Pulmonary artery endothelial cell (primary cell): ENCODE results near the gene PAXX. TPM values are rescaled to one million over a fixed set of nuclear protein-coding genes. Genes with fewer than 3 reads are reported as not detected.

ENCODE experiments used
- DNase-seq: peaks from one replicate; pipeline ENCODE4 v3.0.0-alpha.2; 2011; ENCODE audit warnings: low read depth, low spot score
- total RNA-seq: library from RNA; depleted of rRNA; stranded (reverse); fragments of >200 nt; gene quantifications from 2 replicates; pipeline ENCODE4 v1.2.3, GENCODE V29; 2014

PAXX gene
- total RNA-seq, 1 donor from 2014 or later = 17.8 TPM

DNA sequence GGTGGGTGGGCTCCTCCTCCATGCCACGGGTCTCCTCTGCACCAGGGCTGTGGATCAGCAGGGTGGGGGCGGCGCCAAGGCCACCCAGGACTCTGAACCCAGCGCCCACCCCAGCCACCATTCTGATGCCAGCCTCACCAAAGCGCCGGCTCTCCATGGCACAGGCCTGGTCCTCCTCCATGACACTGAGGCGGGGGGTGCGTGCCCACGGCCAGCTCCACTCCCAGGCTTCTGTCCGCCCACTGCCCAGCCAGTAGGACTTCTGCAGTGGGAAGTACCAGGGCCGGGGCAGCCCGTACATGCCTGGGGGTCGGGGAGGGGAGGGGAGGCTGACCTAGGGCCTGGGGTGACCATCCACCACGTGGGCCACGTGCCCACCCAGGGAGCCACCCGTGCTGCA is 24.2 kb downstream of the PAXX start:
- DNase-seq = no peak

DNA sequence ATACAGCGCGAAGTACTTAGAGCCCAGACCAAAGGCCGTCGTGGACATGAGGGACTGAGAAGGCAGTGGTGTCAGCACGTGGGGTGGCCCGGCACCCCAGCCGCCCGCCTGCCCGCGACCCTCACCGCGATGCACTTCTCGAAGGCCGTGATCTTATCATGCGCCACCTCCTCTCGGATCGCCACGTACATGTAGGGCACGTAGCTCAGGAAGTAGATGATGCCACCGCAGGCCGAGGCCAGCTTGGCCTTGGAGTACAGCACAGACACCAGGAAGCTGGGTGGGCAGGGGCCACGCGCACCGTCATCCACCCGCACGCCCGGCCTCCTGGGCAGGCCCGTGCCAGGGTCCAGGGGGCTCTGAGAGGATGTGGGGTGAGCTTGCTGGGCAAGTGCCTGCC is 24.8 kb downstream of the PAXX start:
- DNase-seq = no peak

DNA sequence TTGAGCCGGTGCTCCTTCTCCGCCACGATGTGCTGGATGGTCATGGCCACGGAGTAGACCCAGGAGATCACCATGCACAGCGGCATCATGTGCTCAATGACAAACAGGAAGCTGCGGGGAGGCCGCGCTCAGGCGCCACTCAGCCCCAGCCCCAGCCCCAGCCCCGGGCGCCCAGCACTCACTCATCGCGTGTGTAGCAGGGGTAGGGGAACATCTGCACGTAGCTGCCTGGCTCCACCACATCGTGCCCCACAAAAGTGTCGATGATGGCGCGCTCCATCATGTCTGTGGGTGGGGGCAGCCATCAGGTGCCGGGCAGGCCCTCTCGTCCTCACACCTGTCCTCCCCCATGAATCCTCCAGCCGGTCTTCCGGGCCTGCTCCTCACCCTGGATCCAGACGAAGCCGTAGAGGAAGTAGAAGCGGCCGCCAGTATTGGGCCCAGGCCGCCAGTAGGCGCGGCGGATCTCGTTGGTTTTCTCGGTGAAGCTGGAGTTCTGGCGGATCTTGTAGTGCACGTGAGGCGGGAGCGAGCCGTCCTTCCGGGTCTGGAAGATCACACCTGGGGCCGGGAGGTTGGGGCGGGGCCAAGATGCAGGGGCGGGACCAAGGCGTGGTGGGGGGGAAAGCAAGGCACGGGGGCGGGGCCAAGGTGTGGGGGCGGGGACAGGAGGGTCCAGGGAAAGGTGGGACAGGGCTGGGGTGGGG is 25.7 kb downstream of the PAXX start:
- DNase-seq = no peak

DNA sequence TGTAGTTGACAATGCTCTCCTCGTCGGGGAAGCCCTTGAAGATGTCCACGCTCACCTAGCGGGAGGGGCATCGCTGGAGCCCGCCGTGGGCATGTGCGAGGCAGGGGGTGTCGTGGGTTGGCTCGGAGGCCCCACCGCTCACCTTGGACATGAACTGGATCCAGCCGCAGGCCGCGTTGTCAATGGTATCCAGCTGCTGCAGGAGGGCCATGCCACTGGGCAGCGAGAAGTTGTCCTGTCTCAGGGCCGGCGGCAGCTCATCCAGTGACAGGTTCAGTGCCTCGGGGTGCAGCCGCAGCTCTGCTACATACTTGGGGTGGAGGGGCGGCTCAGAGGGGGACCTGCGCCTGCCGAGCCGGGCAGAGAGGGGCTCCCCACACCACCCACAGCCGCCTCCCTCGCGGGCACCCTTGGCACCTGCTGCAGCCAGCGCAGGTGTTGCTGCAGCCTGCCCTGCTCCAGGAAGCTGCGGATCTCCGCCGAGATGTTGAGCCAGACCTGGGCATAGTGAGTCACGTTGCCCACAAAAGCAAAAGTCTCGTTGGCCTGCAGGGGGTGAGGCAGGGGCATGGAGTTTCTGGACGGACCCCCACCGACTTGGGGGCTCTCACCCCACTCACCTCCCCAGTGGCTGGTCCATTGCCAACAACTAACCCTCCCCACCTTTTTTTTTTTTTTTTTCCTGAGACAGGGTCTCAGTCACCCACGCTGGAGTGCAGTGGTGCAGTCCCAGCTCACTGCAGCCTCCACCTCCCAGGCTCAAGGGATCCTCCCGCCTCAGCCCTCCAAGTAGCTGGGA is 26.7 kb downstream of the PAXX start:
- no peak for DNase-seq

DNA sequence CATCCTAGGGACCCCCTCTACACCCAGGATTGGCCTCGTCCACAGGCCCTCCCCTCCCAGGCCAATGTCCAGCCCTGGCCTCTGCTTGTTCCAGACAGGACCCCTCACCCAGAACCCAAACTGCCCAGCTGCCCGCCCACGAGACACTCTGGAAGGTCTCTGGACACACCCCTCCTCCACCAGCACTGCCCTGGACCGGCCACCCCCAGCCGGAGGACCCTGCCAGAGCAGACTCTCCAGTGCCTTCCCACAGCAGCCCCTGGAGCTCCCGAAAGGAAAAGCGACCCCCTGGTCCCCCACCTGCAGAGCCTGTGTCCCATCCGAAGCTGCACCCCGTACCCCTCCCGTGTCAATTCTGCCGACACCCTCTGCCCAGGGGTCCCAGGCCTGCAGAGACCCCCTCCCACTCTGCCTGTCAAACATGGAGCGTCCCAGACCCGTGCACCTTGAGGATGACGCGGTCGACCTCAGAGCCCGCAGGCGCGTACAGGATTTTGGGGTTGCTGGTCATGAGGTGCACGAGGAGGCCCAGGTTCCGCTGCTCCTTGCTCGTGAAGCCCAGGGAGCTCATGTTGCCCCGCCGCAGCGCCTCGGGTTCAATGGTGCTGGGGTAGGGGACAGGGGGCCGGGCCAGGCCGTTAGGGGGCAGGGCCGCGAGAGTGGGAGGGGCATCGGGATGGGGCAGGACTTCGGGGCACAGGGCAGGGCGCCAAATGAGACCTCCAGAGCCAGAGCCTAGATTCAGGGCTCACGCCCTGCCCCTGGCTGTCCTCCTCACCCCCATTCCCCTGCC is 27.9 kb downstream of the PAXX start:
- DNase-seq = no peak

DNA sequence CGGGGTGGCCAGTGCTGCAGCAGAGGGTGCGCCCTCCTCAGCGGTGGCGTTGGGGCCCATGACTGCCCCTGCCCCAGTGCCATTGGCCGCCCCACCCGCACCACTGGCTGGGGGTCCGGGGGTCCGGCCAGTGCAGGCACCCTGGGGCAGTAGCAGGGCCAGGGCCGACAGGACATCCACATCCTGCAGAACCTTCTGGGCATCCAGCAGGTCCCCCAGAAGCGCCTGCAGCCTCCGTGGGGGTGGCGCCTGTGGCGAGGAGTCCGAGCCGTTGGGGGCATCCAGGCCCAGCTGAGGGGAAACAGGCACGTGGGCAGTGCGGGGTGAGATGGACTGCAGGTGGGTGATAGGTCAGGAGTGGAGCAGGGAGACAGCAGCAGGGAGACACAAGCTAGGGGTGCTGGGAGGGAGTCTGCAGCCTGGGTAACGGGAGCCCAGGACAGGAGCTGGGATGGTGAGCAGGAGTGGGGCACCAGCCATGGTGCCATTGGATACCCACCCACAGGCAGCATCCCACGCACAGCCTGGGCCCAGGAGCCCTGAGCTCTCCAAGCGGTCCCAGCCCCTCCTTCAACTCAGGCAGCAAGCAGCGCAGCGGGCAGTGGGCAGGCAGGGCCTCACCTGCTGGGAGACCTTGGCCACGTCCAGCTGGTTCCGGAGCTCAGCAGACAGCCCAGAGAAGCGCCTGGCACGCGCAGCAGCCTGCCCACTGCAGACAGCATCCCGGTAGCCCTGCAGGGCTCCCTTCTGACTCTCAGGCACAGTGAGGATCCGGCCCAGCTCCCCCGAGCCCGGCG is 28.7 kb downstream of the PAXX start:
- DNase-seq = no peak

DNA sequence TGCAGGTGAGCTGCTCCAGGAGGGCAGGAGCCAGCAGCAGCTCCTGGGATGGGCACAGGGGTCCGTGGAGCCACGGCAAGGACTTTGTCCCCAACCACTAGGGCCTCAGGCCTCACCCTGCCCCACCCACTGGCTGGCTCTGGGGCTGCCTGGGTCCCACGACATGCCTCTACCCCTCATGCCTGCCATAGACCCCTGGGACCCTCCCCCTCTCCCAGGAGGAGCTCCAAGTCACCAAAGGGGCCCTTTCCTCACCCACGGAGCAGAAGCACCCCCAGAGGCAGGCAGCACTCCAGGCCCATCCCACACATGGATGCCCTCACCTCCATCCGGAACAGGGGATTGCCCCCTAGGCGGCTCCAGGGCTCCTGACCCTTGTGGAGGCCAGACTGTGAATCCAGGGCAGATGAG is 29.4 kb downstream of the PAXX start:
- DNase-seq = no peak

DNA sequence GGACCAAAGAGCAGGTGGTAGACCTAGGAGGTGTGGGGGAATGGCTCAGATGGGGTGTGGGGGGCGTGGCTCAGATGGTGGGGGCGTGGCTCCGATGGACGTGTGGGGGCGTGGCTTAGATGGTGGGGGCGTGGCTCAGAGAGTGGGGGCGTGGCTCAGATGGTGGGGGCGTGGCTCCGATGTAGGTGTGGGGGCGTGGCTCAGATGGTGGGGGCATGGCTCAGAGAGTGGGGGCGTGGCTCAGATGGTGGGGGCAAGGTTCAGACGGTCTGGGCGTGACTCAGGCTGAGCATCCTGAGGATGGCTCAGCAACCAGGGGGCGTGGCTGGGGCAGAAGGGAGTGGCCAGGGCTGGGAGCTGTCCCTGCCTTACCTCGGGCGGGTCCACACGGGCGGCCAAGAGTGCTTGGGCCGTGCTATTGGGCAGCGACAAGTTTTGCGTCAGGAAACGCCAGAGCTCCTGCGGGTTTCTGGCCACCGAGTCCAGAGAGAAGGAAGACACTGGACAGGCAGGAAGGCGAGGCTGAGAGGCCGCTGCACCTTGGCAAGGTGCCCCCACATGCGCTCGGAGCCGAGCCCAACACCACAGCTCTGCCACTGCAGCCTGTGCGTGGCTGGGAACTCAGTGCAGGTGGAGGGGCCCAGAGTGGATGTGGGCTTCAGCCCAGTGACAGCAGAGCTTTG is 29.9 kb downstream of the PAXX start:
- DNase-seq = no peak

DNA sequence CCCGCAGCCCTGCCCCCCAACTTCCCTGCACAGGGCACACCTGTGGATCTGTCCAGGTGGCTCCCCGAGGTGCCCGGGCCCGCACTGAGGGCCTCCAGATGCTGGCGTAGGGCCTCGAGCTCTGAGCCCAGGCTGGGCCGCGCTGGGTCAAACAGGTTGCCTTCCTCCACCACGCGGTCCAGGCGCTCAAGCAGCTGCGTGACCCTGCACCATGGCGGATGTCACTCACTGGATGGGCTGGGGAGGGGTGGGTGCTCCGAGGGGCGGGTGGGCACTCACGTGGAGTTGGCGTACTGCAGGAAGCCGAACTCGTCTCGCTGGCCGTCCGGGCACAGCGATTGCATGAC is 30.4 kb downstream of the PAXX start:
- DNase-seq = no peak

DNA sequence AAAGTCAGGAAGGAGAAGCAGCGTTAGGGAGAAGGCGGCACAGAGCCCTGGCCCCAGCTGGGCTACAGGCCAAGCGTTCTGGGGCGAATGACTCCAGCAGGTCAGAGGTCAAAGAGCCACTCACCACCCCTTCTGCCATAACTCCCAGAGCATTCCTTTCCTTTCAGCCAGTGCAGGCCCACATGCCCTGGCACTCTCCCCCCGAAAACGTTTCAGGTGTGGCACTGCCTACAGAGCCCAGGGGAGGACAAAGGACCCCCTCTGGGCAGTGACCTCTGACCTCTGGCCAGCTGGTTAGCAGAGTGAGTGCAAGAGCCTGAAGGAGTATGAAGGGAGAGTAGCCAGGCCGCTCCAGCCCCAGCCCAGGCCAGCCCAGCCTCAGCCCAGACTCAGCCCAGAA is 30.9 kb downstream of the PAXX start:
- no peak for DNase-seq

DNA sequence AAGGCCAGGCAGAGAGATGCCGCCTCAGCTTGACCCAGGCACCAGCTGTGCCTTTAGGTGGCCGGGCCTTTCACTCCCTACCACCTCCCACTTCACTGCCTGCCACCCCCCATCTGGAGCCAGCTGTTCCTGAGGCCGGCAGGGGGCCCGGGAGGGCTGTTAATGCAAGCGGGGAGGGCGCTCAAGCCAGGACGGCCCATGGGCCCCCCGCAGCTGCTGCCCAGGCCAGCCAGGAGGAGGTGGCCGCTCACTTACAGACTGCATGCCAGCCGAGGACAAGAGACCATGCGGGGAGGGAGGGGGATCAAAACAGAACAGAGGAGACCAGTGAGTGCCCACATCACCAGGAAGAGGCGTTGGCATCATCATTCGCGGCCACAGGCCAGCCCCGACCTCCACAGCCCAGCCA is 31.4 kb downstream of the PAXX start:
- DNase-seq = no peak

DNA sequence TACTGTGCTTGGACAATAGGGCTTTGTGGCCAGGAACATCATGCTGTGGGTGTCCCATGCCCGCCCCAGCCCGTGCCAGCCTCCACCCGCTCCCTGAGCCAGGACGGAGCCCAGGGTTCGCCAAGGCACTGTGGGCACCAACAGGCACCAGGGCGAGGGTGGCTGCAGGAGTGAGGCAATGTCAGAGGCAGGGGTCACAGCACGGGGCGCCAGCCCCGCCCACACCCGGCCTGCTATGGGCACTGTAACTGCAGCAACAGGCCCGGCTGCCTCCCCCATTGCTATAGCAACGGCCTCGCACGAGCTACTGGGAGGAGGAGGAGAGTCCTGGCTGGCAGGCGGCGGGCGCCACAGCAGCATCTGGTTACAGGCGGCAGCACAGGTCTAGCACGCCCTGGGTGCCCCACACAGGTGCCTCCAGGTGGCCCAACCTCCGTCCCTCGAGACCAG is 33.3 kb downstream of the PAXX start:
- DNase-seq = no peak

DNA sequence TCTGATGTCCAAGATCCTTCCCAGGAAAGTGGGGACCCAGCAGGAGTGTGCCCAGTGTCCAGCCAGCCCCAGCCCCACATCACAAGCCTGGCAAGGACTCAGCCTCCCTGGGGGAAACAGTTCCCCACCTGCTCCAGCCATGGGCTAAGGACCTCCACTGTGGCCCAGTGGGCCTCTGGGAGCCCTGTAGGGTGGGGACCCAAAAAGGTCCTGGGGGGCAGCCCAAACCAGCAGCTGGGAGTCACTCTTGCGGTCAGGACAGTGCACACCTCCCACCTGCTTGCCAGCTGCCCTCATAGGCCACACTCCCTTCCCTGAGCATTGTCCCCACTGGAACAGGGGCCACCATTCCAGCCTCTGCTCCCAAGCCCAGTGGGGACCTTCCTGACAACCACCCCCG is 34.2 kb downstream of the PAXX start:
- no peak for DNase-seq

DNA sequence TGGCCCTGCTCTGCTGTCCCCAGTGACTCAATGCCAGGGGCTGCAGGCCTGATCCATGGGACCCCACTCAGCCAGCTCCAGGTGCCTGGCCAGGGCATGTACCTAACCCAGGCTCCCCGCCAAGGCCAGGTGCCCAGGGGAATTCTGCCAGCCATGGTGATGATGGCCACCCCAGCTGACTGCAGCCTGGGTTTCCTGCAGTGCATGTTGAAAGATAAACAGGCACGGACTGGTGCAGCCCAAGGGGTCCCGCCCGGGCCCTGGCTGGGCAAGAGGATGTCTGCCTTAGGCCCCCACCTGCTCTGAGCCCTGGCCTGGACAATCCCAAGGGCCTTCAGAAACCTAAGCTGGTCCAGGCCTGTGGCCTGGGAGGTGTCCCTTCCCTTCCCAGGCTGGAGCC is 34.6 kb downstream of the PAXX start:
- no peak for DNase-seq

DNA sequence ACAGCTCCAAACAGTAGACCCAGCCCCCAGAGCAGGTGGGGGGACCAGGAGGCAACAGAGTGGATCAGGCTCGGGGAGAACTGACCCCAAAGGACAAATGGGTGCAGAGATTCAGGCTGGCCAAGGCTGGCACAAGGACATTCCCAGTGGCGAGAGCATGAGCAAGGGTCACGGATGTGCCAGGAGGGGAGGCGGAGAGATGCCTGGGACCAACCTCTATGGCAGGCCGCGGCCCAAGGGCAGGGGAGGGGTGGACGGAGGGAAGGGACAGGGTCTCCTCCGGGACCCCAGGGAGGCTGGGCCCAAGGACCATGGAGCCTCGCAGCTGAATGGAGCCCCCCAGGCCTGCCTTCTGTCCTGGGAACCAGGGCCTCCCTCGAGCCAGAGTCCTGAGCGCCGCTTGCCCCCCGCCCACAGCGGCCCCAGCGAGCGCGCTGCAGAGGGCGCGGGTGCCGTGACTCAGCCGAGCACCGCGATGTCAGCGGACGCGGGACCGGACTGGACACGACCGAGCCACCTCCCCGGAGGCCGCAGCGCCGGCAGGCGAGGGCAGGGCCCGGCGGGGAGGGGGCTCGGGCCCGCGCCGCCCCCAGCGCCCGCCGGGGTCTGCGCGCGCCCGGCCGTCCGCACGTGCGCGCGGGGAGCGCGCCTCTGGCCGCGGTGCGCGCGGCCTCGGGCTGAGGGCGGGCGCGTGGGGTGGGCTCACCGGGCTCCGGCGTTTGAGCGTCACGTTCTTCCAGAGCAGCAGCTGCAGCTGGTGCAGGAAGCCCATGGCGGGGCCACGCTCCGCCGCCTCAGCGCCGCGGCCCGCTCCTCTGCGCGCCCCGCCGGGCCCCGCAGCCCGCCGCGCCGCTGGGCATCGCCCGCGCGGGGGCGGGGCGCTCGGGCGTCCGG is 35.4 kb downstream of the PAXX start, which contains the start of gene ABCA2:
TSS of gene ABCA2 (minus strand) at position 869 of the 894 bp plus-strand sequence. CDS start at position 772, 97 bp downstream.
- no peak for DNase-seq

DNA sequence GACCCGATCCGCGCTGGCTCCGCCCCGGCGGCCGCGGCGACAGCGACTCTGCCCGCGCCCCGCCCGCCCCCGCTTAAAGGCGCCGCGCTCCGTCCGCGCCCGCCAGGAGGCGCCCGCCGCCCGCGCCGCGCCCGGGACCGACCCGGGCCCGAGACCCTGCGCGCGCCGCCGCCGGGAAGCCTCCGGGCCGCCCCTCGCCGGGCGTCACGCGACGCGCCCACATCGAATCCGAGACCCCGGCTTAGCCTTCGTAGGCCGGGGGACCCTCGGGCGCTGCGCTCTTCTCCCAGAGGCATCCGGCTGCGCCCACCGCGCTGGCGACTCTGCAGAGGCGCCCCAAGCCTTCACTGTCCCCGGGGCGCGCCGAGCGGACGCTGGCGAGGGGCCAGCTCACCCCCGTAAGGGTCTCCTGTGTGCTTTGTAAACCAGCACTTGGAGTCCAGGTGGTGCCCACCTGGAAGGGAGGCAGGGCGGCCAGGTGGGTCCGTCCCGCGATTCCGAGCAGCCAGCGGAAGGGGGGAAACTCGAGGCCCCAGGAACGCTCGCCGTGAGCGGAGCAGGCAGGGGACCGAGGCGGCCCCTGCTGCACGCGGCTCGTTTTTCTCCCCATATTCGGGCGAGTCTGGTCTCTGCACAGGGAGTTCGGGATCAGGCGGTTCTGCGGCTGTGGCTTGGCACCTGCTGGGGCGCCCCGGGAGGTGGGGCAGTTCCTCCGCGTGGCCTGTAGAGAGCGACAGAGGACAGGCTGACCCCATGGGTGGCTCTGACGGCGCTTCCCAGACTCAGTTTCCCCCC is 36.2 kb downstream of the PAXX start:
- DNase-seq = no peak

DNA sequence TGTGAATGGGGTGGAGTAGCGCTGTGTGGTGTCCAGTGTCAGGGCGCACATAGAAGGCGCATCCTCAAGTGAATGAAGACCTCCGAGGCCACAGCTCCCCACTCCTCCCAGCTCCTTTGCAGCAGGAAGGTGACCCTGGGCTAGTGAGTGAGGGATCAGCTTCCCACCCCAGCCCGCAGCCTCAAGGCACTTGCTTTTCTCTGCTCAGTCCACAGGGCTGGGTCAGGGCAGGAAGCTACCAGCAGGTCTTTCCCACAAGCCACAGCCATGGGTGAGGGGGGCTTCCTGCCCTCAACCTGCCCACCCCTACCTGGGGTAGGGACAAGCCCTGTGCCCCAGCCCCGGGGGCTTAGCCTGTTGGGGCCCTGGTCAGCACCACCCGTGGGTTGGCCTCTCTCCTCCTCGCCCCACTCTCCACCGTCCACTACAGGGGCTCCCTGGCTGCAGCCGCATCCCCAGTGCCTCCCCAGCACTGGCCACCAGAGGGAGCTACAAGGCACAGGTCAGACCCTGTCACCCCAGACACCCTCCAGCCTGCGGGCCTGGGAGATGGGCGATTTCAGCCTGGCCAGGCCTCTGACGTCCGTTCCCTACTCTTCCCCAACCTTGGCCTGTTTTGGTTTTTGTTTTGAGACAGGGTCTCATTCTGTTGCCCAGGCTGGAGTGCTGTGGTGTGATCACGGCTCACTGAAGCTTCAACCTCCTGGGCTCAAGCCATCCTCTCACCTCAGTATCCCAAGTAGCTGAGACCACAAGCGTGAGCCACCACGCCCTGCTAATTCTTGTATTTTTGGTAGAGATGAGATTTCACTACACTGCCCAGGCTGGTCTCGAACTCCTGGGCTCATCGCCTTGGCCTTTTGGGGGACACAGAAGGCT is 37.1 kb downstream of the PAXX start:
- no peak for DNase-seq

DNA sequence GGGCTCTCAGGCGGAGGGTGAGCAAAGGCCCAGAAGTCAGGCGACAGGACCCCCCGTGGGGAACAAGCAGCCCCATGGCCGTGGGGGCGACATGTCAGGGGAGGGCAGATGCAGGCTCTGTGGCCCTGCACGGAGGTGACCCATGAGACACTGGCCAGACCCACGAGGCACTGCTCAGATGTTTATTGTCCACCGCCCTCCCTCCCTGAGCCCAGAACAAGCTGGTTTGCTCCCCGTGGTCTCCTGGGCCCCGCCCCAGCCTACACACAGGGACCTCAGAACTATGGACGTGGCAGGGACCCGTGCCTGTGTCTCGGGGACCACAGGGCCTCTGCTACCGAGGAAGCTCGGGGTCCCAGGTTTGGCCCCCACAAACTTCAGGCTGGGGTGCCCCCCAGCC is 37.8 kb downstream of the PAXX start:
- DNase-seq = no peak
